Measurements from ENCODE around the gene FUT2.

Gene FUT2

GRCh38 chr19:48755084-48755641 lies 59.4 kb downstream of the FUT2 start, which contains the start of gene FGF21:
TSS of gene FGF21 (plus strand) at chr19:48755524. CDS start at chr19:48756237, 713 bp downstream.
- no peaks in the 10 kb centered on the region for H3K36me3 ChIP-seq (ENCODE audit: control insufficient read depth, insufficient read depth, low read length)
- H3K9ac ChIP-seq (ENCODE audit: low read length) = no peak within 1 kb of the TSS
- no peak within 1 kb of the TSS for H3K4me3 ChIP-seq (ENCODE audit: low read length)
- no peaks in the 10 kb centered on the region for H3K4me1 ChIP-seq (ENCODE audit: control insufficient read depth, insufficient read depth, low read length)
- H3K27me3 ChIP-seq (ENCODE audit: control insufficient read depth, insufficient read depth, low read length) = peaks cover 10% of the 10 kb centered on the region
- H3K27ac ChIP-seq (ENCODE audit: low read depth, low read length) = no peak within 1 kb of the TSS
